ENCODE results near the gene PSMB7.

The PSMB7 gene

DNA sequence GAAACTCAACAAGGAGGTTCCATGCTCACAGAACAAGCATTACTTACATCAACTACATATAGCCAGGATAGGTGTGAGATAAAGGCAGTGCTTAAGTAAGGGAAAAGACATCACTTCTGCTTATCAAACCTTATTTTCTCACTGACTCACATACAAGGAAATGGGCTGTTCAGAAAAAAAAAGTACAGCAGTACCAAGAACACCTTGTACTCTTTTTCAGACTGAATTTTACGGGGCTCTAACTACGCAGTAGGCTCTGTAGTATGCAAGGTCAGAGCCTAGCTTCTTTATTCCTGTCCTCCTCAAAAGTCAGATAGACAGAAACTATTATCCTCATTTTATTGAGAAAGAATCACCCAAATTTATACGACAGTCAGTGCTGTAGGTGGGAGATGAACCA is 5.8 kb downstream of the PSMB7 start:
- no peak for DNase-seq

GRCh38 chr9:124403246-124403645 is 12.0 kb downstream of the PSMB7 start:
- no peak for DNase-seq

DNA sequence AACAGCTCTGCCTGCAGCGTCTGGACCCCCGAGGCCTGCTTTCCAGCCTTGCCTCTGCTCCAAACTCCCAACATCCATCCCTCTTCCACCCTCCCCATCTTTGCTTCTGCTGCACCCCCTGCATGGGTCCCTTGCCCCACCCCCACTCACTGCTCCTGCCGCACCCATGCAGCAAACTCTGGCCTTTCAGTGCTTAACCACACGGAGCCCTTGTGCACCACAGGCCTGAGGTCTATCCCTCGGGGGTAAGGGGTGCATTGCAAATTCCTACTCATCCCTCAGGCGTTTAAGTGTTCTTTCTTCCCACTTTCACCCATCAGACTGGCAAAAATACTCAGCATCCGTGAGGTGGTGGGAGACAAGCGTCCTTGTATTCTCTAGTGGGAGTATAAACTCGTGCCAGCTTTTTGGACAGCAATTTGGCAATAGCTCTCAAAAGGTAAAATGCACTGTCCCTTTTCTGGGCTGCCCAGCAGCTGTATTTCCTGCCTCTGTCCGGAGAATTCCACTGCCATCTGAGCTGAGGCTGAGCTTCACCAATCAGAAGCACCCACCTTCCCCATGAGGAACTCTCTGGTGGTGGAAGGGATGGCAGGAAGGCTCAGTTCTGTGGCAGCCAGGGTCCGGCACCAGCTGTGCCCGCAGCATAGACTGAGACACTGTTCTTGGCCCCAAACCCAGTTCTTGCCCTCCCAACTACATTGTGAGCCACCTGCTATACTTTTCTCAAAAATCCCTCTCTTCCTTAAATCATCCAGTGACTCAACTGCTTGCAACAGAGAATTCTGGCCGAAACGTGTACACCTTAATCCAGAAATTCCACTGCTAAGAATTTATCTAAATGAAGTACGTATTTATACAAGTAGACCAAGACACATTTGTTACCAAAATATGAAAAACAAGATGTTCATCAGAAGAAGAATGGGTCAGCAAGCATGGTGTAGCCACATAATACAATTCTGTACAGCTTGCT is 15.0 kb downstream of the PSMB7 start:
- no peak for DNase-seq

GRCh38 chr9:124399323-124399967 is 15.8 kb downstream of the PSMB7 start:
- DNase-seq = no peak

- DNase-seq = no peak
These were observed 16.9 kb downstream of the PSMB7 start for GRCh38 chr9:124398191-124398935.

GRCh38 chr9:124395826-124396225 is 19.4 kb downstream of the PSMB7 start:
- DNase-seq = no peak

- DNase-seq = no peak
These were observed 20.6 kb downstream of the PSMB7 start for GRCh38 chr9:124394596-124394995.

DNA sequence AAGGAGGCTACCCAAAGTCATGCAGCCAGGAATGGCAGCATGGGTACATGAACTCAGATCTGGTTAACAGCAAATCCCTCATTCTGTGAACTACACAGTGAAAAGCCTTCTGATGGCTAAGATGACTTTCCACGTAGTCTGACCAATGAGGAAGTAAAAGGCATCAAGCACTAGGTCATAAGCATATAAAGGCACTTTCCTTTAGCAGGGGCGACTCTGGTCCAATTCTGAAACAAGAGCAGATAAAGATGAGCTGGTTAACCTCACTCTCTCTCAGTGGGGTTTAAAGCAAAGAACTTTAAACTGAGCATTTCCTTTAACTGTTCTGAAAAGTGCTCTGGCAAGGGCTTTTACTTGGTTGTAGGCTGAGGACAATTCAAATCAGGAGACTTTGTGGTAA is 21.1 kb downstream of the PSMB7 start:
- no peak for DNase-seq

DNA sequence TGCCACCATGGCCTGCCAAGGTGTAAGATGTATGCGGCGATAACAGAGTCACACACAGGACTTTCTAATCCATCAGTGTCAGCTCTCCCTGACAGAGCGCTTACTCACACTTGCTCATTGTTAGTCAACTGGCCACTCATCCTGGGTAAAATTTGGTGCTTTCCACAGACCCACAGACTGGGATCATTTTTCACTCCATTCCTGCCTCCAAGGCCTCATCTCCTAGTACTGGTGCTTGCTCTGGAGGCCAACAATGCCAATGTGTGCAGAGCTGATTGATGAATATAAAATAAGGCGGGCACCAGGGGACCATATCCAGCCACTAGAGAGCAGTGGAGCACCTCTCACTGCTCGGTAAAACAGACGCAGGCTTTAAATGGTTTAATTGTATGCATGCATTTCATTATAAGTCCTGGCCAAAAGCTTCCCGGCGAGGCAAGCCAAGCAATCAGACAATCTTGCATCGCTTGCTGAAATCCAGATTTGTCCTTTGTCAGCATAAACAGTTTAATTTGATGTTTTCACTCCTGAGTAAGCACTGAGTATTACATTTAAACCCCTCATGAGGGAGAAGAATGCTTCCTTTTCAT is 22.3 kb downstream of the PSMB7 start:
- no peak for DNase-seq

GRCh38 chr9:124392254-124392870 is 22.9 kb downstream of the PSMB7 start:
- no peak for DNase-seq

GRCh38 chr9:124390794-124391658 is 24.2 kb downstream of the PSMB7 start:
- DNase-seq = no peak

- DNase-seq = no peak
These were observed 25.9 kb downstream of the PSMB7 start for GRCh38 chr9:124389146-124389939.

DNA sequence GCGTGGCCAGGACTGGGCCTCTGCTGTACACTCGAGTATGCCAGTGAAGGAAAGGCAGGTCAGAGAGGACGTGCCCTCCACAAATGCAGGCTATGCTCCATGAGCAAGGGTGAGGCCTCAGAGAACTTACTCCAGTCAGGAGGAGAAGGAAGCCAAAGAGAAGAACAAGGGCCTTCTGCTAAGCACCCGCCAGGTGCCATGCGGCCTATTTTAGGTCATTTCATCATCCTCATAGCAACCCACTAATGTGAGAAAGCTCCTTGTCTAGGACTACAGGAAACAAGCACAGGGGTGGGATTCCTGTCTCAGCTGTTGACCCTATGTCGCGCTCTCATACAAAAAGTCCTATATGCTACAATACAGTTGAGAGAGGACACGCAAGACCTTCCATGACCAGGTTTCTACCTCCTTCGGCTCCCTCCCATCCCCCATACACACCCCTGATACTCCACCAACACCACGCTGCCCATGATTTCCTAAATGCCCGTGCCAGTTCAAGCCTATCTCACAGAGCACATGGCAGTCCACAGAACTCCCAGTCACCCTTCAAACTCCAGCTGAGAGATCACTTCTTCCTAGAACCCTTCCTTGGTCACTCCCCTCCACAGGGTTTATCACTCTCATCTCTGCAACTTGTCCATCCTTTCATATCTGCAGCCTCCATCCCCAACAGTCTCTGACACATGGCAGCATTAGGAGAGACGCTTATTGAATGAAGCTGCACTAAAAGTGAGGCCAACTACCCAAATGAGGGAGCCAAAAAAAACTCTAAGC is 26.8 kb downstream of the PSMB7 start:
- DNase-seq = no peak

DNA sequence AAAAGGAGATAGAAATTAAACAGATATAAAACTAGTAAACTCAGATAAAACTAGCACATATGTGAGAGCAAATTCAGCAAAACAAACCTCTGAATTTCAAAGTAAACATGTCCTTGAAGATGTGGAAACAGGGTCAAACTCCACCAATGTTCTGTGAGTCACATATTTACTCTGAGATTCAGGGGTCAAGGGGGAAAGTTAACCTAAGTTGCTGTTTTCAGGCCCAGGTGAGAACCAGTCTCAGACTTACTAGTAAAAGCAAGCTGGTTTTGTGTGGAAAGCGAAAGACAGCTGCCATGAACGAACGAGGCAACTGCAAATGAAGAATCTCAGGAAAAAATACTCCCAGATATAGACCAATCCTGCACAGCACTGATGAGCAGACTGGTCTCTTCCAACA is 29.0 kb downstream of the PSMB7 start:
- DNase-seq = no peak

DNA sequence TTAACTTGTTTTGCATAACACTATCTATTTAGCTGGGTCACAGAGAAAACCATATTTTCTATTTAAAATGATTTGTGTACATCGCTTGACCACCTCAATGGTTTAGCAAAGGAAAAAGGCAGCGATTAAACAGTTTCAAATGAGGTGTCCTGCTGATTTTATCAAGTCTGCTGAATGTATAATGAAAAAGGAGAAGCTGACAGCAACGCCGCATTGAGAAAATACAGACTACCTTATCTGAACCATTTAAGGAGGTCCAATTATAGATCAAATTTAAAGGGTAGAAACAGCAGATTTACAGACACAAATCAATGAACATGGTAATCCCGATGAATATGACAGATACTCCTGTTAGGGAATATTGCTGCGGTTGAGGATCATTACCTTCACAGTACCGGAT is 29.6 kb downstream of the PSMB7 start:
- no peak for DNase-seq

- no peak for DNase-seq
These were observed 30.4 kb downstream of the PSMB7 start for GRCh38 chr9:124384846-124385245.

DNA sequence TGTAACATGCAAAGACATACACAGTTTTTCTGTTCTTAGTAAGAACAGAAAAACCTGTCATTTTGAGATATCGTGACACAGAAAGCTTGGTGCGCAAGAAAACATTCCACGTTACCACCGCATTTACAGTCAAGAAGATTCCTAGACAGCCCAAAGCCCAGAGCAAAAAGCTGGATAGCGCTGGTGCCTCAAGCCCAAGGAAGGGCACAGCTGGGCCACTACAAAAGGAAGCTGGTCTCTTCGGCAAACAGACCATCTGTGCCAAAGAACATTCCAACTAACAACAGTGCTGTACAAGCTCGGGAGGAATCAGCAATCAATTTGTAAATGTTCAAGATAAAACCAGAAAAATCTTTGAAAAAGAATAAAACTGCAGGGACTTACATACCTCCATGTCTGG is 31.0 kb downstream of the PSMB7 start:
- no peak for DNase-seq

DNA sequence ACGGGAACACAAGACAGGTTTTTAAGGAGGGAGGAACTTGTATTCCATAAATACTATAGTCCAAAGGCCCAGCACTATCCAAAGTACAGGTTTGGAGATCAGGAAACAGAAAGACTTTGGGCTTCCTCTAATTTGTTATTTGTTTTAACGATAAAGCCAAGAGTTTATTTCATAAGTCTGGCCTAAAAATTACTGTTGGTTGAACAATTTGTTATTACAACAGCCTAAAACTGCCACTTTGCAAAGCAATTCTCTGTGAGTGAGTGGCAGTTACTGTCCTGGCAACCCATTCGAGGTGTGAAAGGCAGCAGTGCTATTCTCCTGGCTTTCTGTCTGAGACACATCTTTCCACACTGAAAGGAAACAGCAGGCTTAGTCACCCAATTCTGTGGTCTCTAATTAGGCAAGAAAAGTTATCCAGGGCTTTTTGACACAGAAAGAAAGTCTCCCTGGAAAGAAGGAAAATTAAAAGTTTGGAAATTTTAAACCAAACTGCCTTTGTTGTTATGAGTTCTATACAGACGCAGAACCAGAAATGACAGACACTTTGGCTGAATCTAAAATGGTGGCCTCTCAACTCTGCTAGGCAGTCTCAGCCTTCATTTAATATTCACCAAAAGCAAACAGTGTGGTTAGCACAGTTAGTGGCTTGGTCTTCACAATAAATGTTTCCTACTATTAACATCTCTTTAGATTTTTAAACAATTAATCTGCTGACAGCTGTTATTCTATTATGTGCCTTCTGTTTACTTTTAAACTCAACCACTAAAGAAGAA is 33.9 kb downstream of the PSMB7 start:
- no peak for DNase-seq
